ENCODE results near the gene MICAL3. TPM values are rescaled to one million over a fixed set of nuclear protein-coding genes. Genes with fewer than 3 reads are reported as not detected.

The MICAL3 gene
- polyA plus RNA-seq, 1 donor from 2014 or later, result 28.1 TPM

DNA sequence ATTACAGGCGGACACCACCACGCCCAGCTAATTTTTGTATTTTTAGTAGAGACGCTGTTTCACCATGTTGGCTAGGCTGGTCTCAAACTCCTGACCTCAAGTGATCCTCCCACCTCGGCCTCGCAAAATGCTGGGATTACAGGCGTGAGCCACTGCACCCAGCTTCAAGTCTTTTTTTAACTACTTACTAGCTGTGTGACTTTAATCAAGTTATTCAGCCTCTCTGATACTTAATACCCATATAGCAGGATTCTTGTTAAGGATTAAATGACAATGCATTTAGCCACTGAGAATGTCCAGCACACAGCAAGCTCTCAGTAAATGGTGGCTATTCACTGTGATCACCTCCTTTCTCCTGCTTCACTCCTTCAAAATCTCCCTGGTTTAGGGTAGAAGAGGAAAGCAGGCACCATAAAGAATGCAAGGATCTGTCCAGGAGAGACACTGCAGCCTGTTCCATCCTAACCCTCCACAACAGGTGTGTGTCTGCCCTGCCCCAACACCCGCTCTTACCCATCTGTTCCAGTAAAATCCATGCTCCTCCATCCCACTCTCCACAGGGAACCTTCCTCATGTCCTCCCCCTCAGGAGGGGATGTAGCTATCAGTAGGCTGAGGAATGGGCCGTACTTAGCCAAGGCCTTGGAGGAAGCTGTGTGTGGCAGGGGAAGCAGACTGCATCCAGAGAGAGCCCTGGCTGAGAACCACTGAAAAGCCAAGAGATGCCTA, 69.3 kb downstream of the MICAL3 start:
- no peak overlapping the region for H3K4me3 ChIP-seq (ENCODE audit: low read length)
- no peaks in the 10 kb centered on the region for H4K20me1 ChIP-seq (ENCODE audit: insufficient read depth)
- no peak overlapping the region for H3K4me2 ChIP-seq (ENCODE audit: low read length)
- no peaks in the 10 kb centered on the region for H3K79me2 ChIP-seq (replicated peaks; ENCODE audit: insufficient read depth, low read length)
- H3K9me2 ChIP-seq (ENCODE audit: insufficient read depth, low read length), result no peaks in the 10 kb centered on the region
- no peaks in the 10 kb centered on the region for H3K36me3 ChIP-seq (ENCODE audit: insufficient read depth, low read length)
- H3K27me3 ChIP-seq (ENCODE audit: insufficient read depth, low read depth, low read length), result no peaks in the 10 kb centered on the region
- no peak overlapping the region for H3K27ac ChIP-seq (ENCODE audit: low read length)
- H3K9ac ChIP-seq (ENCODE audit: low read length), result no peak overlapping the region
- H3F3A ChIP-seq (ENCODE audit: insufficient read depth, low read length, poor library complexity, severe bottlenecking), result no peaks in the 10 kb centered on the region
- no peak overlapping the region for H2AFZ ChIP-seq (ENCODE audit: low read depth, low read length)
- TF ChIP-seq RAD21 (conservative IDR thresholded peaks at IDR 0.05) (no peak), POLR2AphosphoS5 (IDR thresholded peaks at IDR 0.05) (no peak), CTCF (IDR thresholded peaks at IDR 0.05; ENCODE audit: poor library complexity, severe bottlenecking) (no peak), MXI1 (conservative IDR thresholded peaks at IDR 0.05; ENCODE audit: poor library complexity, severe bottlenecking) (no peak), EP300 (conservative IDR thresholded peaks at IDR 0.05; ENCODE audit: poor library complexity, severe bottlenecking) (no peak), TAF1 (IDR thresholded peaks at IDR 0.05; ENCODE audit: low read depth) (no peak), EZH2 (IDR thresholded peaks at IDR 0.05; ENCODE audit: borderline replicate concordance, insufficient read depth, low read length, poor library complexity, severe bottlenecking) (no peak), SMC3 (conservative IDR thresholded peaks at IDR 0.05; ENCODE audit: poor library complexity) (no peak), REST (IDR thresholded peaks at IDR 0.05; ENCODE audit: borderline replicate concordance) (no peak)
- H3K9me3 ChIP-seq (ENCODE audit: low read length), result no peaks in the 10 kb centered on the region

DNA sequence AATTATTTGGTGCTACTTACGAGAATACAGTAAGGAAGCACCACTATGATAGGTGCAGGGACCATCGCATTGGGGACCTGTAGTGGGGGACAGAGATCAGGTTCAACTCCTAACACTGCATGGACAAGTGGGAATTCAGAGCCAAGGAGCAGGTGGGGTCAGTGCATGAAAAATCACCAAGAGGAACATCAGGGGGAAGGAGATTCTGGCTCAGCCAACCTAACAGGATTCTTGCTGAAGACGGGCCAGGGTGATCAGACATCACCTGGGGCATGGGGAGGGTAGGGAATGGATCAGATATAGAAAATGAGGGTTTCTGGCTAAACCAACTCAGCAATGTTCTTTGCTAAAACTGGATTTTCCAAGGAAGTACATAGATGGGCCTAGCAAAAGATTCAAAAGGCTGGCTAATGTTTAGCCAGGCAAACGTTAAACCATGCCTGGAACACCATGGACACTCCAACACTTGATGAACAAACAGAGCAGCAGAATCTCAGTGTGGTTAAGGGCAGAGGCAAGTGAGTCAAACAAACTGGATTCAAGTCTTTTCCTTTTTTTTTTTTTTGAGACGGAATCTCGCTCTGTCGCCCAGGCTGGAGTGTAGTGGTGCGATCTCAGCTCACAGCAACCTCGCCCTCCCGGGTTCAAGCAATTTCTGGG, 70.0 kb downstream of the MICAL3 start:
- H3K4me3 ChIP-seq (ENCODE audit: low read length), result no peak overlapping the region
- no peak overlapping the region for H3K27ac ChIP-seq (ENCODE audit: low read length)
- H3K36me3 ChIP-seq (ENCODE audit: insufficient read depth, low read length), result no peaks in the 10 kb centered on the region
- H3F3A ChIP-seq (ENCODE audit: insufficient read depth, low read length, poor library complexity, severe bottlenecking), result no peaks in the 10 kb centered on the region
- no peak overlapping the region for H2AFZ ChIP-seq (ENCODE audit: low read depth, low read length)
- no peaks in the 10 kb centered on the region for H3K27me3 ChIP-seq (ENCODE audit: insufficient read depth, low read depth, low read length)
- H4K20me1 ChIP-seq (ENCODE audit: insufficient read depth), result no peaks in the 10 kb centered on the region
- H3K79me2 ChIP-seq (replicated peaks; ENCODE audit: insufficient read depth, low read length), result no peaks in the 10 kb centered on the region
- H3K9me3 ChIP-seq (ENCODE audit: low read length), result no peaks in the 10 kb centered on the region
- no peaks in the 10 kb centered on the region for H3K9me2 ChIP-seq (ENCODE audit: insufficient read depth, low read length)
- H3K4me2 ChIP-seq (ENCODE audit: low read length), result no peak overlapping the region
- no peak overlapping the region for H3K9ac ChIP-seq (ENCODE audit: low read length)
- TF ChIP-seq EP300 (conservative IDR thresholded peaks at IDR 0.05; ENCODE audit: poor library complexity, severe bottlenecking), result no peak
- TF ChIP-seq TAF1 (IDR thresholded peaks at IDR 0.05; ENCODE audit: low read depth), result no peak
- no peak for TF ChIP-seq MXI1 (conservative IDR thresholded peaks at IDR 0.05; ENCODE audit: poor library complexity, severe bottlenecking)
- no peak for TF ChIP-seq SMC3 (conservative IDR thresholded peaks at IDR 0.05; ENCODE audit: poor library complexity)
- no peak for TF ChIP-seq RAD21 (conservative IDR thresholded peaks at IDR 0.05)
- TF ChIP-seq REST (IDR thresholded peaks at IDR 0.05; ENCODE audit: borderline replicate concordance), result no peak
- no peak for TF ChIP-seq EZH2 (IDR thresholded peaks at IDR 0.05; ENCODE audit: borderline replicate concordance, insufficient read depth, low read length, poor library complexity, severe bottlenecking)
- TF ChIP-seq CTCF (IDR thresholded peaks at IDR 0.05; ENCODE audit: poor library complexity, severe bottlenecking), result no peak
- TF ChIP-seq POLR2AphosphoS5 (IDR thresholded peaks at IDR 0.05), result no peak

Measured in neural cell (in vitro differentiated cells).